Body of pancreas (tissue), 4 donors: ENCODE results near the gene MOSMO.

ENCODE experiments used
- CTCF ChIP-seq, 7 experiments: fragments of 450-650 bp in 4 of 7; fragments of 200-600 bp in 3 of 7; sonication (generic) in 3 of 7; IDR thresholded peaks; one replicate each; pipeline ENCODE4 v1.5.1; 2016 to 2019; ENCODE audit warnings: antibody characterized with exemption in 7 of 7
- POLR2A ChIP-seq, 3 donors: fragments of 450-650 bp; IDR thresholded peaks; one replicate each; pipeline ENCODE4 v1.6.1; 2016; ENCODE audit warnings: antibody characterized with exemption in 3 of 3, mild to moderate bottlenecking in 2 of 3

GRCh38 chr16:22063888-22064467 is 56.1 kb downstream of the MOSMO start:
- TF ChIP-seq POLR2A (IDR thresholded peaks at IDR 0.05) (no peak), CTCF (IDR thresholded peaks at IDR 0.05) (no peak)
